Erythroblast (primary cell): ENCODE results near the gene RNF167.

Source experiments
- GATA1 ChIP-seq: IDR thresholded peaks from 2 replicates; pipeline ENCODE4 v1.6.1; 2011; ENCODE audit warnings: low read depth, mild to moderate bottlenecking, control low read depth, low read length, moderate library complexity
- POLR2A ChIP-seq: IDR thresholded peaks from 2 replicates; pipeline ENCODE4 v1.6.1; 2011; ENCODE audit warnings: mild to moderate bottlenecking, low read length

DNA sequence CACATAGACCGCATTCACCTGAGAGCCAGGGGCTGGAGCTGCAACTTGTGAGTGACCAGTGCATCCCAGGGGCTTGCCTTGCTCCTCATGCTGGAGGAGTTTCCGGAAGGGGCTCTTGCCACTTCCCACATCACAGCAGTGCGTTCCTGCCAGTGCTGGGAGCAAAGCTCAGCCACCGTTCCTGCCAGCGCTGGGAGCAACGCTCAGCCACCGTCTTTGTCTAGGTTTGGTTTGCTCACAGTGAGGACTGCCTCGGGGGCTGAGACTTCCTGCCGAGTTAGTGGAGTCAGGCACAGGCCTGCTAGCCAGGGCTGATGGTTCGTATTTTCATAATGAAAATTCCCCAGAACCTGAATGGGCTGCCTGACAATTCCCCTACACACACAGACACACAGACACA lies 31.8 kb upstream of the RNF167 start:
- TF ChIP-seq POLR2A: no peak
- TF ChIP-seq GATA1: no peak
